HG03039 (cell line): ENCODE results near the gene ELF2.
"Not testable (repeated sequence)": the region's sequence is repeated elsewhere in the genome, so short reads cannot be mapped to it uniquely, and the experiment has no call there.

Experiments used
- ATAC-seq: cut with Tn5 transposase; IDR thresholded peaks from one replicate; pipeline ENCODE4 v1.9.1; 2021; ENCODE audit warnings: mild to moderate bottlenecking, moderate library complexity; ENCODE audit not compliant: unreplicated experiment

The ELF2 gene

DNA sequence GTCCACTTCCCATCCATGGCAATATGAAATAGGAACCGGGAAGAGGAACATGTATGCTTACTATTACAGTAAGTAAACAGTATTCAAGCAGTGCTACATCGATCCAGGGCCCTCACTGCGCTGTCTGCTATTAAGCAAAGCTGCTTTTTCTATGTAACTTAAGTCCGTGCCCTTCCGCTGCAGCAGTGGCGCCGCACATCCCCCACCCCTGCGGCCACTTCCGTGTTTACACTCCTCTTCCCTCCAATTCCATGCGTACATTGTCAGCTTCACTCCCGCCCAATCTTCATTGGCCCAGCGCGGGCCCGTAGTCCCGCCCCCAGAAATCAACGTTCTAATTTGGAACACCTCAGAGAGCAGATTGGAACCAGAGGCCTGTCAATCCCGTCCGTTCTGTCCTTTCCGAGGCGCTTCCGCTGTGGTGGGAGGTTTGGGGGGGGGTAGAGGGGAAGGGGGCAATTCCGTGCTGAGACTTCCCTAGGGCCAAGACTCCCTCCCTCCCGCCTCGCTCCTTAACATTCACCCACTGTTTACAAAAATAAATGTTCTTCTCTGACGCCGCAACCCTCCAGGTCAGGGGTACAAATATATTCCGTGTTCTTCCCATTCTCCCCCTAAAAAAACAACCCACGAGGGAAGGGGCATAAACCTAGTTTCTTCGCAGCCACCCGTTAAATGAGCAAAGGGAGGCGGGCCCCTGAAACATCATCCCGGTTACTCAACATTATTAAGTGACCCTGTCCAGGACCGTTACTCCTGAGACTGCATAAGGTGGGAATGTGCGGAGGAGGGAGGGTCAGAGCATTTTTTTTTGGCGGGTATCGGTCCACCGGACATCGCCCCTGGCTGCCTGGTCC, 94.0 kb downstream of the ELF2 start:
- ATAC-seq: peak; percentile 86

DNA sequence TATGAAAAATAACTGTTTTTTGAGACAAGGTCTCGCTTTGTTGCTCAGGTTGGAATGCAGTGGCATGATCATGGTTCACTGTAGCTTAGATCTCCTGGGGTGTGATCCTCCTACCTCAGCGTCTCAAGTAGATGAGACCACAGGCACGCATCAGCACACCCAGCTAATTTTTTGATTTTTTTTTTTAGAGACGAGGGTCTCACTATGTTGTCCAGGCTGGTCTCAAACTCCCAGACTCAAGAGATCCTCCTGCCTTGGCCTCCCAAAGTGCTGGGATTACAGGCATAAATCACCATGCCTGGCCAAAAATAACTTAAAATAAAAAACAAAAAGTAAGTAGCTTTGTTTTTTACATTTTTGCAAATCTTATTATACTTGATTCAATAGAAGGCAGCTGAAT, 98.1 kb downstream of the ELF2 start:
- no peak for ATAC-seq

DNA sequence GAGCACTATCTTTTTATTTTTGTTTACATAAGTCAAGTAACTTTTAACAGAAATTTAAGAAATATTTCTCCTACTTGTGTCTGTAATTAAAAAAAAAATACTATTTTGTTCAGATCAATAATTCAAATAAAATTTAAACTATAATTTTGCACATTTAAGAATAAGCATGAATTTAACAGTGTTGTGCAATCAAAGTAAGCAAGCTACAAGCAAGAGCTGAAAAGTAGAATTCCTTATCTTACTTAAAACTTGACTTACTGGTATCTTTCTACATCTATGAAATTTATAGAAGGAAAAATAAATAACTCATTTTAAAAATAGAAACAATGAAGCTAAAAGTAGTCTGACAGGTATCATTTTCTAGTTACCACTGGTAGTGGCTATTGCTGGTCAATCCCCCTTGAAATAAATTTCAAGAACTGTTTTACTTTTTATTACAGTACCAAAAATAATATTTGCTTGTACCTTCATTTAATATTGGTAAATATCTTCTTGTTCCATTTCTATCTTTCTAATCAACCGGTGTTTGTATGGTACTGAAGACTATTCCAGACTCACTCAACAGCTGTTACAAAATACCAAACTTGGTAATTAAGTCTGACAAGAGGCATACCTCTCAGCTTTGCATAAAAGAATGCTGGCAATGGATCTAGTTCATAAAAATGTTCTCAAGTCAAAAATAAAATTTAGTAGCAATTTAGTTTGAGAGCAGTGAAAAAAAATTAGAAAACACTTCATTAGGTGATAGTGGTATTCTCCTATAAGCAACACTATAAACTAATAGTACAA, 99.3 kb downstream of the ELF2 start:
- ATAC-seq: no peak

DNA sequence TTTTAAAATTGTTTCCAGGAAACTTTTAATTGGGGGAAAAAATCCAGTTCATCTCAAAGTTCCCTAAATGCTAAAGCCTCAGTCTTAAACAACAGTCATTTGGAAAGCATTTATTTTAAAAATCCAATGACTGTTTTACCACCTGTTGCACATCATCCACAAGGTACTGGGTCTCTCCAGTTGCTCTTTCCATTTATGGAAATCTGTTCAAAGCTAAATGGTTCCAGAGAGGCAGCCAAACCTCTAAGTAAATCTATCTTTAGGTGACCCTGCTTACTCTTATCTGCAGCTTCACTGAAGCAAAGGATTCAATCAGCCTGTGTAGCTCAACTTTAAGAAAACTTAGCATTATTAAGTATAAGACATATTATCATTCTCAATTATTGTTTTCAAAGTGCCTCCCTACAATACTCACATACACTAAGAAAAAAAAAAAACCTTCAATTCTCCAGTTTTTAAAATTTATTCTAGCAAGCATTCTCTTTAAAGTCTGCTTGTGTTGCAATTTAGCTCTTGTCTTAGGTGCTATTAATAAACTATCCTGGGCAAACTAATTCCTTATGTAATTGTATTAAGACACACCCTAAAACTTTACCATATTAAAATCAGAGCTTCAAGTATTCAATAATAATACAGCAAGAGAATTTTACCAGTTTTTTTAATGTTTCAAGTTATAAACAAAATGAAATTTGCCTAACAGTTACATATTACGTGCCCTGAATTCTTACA, 100.8 kb downstream of the ELF2 start:
- no peak for ATAC-seq

DNA sequence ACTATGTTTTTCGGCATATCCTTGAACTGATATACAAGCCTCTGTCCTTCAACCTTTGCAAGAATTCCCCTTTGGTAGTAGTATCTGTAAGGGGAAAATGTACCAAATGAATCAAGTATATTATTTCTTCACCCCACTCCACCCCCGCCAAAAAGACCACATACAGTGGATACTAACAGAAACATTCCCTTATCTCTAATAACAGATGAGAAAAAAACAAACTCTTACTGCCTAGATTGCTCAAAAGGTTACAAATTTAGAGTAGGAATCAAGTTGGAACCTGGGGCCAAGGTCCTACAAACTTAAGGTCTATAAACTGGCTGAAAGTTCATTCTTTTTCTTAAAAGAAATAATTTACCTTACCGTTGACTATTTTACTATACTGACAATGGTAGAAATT, 116.4 kb downstream of the ELF2 start:
- no peak for ATAC-seq

DNA sequence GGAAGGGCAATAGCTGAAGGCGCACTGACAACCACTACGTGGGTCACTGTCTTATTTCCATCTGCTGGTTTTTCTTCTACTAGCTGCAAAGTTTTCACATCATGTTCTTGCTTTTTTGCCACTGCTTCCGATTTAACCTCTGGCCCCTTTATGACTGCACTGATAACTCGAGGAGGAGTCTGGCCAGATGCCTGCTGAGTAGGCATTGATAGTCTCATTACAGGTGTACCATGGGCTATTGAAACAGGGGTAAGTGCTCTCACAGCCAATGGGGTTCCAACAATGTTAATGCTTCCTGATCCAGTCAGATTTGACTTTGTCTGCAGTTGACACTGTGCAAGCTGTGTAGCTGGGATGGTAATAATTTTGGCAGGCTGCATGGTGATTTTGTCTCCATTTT, 118.0 kb downstream of the ELF2 start:
- ATAC-seq: not testable (repeated sequence)

DNA sequence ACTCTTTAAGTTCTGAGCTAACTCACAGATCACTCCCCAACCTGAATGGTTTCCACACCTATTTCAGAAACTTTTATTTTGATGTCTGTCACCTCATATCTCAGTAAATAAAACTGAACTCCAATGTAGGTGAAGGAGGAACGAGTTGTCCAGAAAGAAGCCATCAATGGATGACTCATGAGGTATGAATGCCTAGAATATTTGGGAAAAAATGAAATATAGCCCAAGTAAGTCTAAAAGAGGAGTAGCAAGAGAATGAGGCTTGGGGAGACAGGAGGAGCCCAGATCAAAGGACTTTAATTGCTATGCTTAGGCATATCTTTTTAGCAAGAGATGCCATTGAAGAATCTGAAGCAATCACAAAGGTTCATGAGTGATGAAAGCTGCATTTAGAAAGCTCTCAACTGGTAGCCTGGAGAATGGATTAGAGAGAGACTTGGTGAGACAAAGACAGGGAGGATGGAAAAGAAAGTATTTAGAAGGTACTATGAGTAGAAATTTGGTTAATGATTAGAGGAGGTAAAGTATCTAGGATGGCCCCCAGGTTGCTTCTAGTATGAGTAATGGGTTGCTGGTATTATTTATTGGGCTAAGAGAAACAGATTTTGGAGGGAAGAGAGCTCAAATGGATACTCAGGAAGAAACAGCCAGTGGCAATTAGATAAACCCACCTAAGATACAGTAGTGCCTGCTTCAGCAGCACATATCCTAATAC, 122.1 kb downstream of the ELF2 start:
- no peak for ATAC-seq

DNA sequence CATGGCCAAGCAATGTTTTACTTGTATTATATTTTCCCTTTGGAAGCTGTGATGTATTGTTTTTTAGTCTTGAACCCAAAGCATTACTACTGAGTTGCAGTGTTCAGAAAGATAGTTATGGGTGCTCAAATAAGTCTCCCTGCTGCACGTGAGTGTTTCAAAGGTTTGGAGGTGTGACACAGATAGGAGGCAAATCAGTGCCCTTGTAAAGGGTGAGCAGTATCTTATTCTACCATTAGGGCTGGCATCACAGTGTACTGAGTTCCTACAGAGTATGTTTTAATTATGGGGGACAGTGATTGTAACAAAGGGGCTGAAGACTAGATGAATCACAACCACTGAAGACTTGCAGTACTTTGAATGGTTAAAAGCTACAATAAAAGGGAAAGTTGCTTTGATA, 123.1 kb downstream of the ELF2 start:
- no peak for ATAC-seq

DNA sequence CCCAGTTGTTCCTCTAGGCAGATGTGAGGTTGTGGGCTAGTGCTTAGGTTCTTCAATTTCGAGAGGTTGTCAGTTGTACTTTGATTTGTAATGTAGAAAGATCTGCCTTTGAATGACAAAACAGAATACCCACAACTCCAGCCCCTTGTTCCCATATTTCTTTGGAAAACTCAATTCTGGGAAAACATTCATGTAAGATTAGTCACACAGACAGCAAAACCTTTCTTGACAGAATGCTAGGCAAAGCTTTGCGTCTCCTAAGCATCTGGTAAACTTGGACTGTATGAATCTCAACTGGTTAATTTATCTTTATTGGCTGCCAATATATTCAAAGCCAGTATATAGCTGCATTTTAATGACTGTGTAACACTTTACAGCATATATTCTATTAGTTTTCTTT, 126.6 kb downstream of the ELF2 start:
- ATAC-seq: no peak

DNA sequence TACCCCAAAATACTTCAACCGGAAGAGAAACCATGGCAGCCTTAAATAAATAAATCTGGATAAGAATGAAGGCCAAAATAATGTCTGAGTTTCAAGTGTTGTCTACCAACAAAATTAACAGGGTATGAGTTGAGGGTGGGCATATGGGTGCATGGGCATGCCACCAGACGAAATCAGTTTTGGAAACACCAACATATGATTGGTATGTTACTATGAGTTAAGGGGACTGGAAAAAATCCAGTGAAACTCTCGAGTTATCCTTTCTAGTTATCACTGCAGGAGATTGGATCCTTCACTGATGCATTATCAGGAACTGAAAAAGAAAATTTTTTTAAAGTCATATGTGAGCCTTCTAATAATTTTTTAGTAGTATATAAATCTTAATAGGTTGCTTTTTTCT, 129.0 kb downstream of the ELF2 start:
- no peak for ATAC-seq

DNA sequence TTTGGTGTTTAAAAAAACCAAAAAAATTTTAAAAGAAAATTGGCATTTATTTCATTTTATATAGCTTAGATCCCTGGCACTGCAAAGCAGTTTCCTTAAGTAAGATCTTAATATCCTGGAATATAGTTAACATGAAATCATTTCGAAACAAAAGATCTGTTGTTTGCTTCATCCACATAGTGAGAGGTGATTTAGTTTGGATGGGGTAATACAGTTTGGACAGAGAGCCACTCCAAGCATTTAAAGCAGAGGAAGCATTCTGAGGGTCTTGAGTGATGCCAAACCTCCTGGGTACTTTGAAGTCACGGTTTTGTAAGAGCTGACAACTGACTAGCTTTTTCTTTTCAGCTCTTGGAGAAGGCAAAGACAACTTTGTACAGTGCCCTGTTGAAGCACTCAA, 132.7 kb downstream of the ELF2 start:
- no peak for ATAC-seq

DNA sequence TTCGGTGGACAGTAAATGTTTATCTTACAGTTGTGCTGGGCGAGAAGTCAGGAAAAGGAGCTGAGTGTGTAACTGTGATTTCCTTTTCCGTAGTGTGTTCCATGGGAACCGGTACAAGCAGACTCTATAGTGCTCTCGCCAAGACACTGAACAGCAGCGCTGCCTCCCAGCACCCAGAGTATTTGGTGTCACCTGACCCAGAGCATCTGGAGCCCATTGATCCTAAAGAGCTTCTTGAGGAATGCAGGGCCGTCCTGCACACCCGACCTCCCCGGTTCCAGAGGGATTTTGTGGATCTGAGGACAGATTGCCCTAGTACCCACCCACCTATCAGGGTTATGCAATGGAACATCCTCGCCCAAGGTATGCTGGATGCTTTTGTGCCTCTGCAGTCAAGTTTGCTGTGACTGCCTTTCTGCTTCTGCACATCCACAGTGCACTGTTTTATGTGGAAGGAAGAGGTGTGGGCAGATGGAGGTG, 134.0 kb downstream of the ELF2 start:
- no peak for ATAC-seq

DNA sequence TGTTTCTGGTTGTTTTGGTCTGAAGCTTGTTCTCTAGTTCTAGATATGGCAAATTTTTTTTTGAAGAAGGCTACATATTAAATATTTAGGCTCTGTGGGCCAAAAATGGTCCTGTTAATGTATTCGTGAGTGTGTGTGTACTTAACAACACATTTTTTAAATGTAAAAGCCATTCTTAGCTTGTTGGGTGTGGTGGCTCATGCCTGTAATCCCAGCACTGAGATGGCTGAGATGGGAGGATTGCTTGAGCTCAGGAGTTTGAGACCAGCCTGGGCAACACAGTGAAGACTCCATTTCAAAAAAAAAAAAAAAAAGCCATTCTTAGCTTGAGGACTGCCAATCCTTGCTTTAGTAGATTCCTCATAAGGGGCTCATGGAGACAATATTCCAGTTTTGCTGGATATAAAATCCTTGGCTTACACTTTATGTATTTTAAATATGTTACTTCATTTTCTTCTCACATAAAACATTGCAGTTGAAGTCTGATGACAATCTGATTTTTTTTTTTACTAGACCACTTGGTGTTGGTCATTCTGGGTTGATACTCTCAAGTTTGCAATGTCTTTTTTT, 138.1 kb downstream of the ELF2 start:
- no peak for ATAC-seq

DNA sequence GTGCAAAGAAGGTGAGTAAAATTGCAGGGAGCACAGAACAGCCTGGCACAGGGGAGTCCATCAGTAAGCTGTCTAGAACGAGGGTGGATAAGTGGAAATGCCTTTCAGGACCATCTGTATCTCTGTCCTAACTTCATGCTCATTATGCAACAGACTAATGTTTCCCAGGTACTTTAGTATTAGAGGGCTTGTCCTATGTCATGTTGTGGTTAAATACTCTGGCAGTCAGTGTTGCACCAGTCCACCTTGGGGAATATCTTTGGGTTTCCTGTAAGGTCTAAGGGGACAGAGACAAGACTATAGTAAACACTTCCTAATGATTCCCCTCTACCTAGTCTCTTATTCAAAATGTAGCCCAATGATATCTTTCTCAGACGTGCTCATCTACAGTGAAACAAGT, 140.1 kb downstream of the ELF2 start:
- ATAC-seq: no peak

DNA sequence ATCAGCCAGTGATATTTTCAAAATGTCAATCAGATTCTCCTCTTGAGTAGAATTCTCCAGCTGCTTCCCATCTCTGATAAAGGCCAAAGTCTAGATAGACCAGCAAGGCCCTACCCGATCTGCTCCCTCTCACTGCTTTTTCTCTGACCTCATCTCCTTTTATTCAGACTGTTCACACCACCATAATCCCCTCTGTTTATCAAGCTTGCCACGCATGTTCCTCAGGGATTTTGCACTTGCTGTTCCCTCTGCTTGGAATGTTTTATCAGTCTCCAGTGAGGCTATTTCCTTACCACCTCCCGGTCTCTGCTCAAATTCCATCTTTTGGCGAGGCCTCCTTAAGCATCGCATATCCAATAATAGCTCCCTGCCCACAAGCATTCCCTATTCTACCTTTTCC, 141.4 kb downstream of the ELF2 start:
- no peak for ATAC-seq

DNA sequence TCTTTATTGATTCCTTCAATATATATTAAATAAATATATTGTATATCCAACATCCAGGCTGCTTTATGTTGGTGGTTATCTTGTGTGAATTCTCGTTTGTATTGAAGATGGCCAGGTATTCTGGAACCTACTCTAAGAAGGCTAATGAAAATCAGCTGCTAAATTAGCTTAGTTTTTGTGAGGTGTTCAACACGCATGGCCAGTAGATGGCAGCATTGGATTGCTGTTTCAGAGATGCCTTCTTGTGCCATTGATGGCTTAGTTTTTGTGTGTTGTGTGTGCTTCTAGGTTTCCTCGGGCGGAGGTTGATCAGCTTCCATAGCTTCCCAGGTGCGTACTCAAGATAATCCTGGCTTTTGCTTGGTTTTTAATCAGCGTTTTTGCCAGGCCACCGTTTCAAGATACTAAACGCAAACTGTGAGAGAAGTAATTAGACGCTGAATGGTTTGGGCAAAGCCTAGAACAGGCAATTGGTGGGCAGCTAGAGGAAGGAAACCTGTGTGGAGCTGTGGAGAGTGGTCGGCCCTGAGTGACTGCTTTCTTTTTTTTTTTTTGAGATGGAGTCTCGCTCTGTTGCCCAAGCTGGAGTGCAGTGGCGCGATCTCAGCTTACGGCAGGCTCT, 146.3 kb downstream of the ELF2 start:
- peak; percentile 57 for ATAC-seq

DNA sequence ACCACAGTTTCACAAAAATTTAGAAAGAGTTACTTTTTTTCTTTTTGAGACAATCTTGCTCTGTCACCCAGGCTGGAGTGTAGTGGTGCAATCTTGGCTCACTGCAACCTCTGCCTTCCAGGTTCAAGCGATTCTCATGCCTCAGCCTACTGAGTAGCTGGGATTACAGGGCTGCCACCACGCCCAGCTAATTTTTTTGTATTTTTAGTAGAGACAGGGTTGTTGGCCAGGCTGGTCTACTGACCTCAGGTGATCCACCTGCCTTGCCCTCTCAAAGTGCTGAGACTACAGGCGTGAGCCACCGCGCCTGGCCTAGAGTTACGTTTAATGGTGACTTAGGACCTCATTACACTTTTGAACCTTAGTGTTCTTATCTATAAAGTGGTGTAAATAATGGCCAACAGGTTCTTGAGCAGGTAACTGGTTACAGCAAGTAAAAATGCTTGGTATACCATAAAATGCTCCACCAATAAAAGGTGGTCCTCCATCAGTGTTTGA, 147.1 kb downstream of the ELF2 start:
- ATAC-seq: not testable (repeated sequence)

DNA sequence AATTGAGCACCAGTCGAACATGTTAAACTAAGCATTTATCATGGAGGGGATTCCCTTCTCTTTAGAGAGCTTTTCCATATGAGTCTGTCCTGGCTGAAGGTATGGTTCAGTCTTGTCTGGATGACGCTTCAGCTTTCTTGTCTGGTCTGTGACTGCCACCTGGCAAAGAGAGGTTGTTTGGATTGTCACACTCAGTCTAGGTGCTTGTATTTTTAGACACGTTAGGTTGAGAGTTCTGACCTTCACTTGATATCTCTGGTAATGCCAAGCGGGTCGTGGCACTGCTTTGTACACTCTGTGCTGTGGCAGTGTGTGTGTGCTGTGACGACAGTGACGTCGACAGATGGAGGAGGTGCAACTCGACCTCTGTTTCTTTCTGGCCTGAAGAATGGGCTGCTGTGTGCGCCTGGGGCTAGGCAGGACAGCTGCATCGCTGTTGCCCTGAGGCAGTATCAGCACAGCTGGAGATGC, 148.8 kb downstream of the ELF2 start:
- no peak for ATAC-seq

DNA sequence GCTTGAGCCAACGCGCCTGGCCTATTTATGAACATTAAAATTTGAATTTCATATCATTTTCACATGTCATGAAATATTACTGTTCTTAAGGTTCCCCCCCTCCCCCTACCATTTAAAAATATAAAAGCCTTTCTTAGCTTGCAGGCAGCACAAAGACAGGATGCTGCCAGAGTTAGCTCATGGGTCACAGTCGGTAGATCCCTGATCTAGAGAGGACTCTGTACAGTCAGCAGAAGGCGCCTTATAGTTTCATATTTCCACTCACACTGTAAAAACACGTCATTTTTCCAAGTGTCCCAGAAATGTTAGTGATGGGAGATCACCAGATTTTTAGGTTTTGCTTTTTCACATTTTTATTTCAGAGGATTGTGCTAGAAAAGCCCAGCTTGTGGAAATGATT, 149.2 kb downstream of the ELF2 start:
- no peak for ATAC-seq

DNA sequence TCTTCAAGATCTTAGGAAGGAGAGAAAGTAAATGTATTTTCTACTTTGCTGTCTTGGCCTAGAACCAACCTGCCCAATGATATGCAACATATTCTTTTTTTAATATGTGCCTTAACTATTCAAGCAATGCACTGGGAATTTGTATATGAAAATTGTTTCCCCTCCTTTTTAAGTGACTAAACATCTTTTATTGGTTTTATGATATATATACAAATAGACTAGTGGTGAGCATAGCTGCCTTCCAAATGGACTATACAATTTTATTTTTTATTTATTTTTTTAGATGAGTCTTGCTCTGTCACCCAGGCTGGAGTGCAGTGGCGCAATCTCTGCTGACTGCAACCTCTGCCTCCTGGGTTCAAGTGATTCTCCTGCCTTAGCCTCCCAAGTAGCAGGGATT, 151.2 kb downstream of the ELF2 start:
- ATAC-seq: no peak
